NCI-H1694 treated with DMSO at 0.1 percent for 48 hours (cell line): Measurements from ENCODE around the gene TMEM86B.
A peak's percentile ranks its signal among the peaks of the same experiment; 100 is the strongest.

Source experiments
- DNase-seq: peaks from one replicate; lab custom pipeline; 2025; lab: John Stamatoyannopoulos, UW

TMEM86B gene

GRCh38 chr19:55257461-55258420, 29.2 kb upstream of the TMEM86B start:
- DNase-seq, result no peak

- no peak for DNase-seq
Observed at GRCh38 chr19:55256562-55257460, 28.2 kb upstream of the TMEM86B start.

GRCh38 chr19:55255618-55256423, 27.3 kb upstream of the TMEM86B start:
- DNase-seq, result no peak

- DNase-seq, result no peak
Observed at GRCh38 chr19:55254625-55254977, 26.0 kb upstream of the TMEM86B start.

GRCh38 chr19:55253842-55254624, 25.5 kb upstream of the TMEM86B start:
- peak; percentile 2 for DNase-seq

- no peak for DNase-seq
Observed at GRCh38 chr19:55252760-55253663, 24.4 kb upstream of the TMEM86B start.

- no peak for DNase-seq
Observed at GRCh38 chr19:55251341-55252081, 22.9 kb upstream of the TMEM86B start.

GRCh38 chr19:55250262-55251036, 21.9 kb upstream of the TMEM86B start:
- no peak for DNase-seq

GRCh38 chr19:55249841-55250240, 21.3 kb upstream of the TMEM86B start:
- DNase-seq, result no peak

- no peak for DNase-seq
Observed at GRCh38 chr19:55248704-55249103, 20.1 kb upstream of the TMEM86B start.

- no peak for DNase-seq
Observed at GRCh38 chr19:55248166-55248675, 19.7 kb upstream of the TMEM86B start.

- DNase-seq, result peak; percentile 64
Observed at GRCh38 chr19:55247621-55248099, 19.1 kb upstream of the TMEM86B start.

GRCh38 chr19:55246462-55247451, 18.2 kb upstream of the TMEM86B start:
- no peak for DNase-seq

- DNase-seq, result no peak
Observed at GRCh38 chr19:55245236-55245904, 16.8 kb upstream of the TMEM86B start.

GRCh38 chr19:55244004-55244680, 15.6 kb upstream of the TMEM86B start:
- no peak for DNase-seq

- no peak for DNase-seq
Observed at GRCh38 chr19:55242517-55242916, 14.0 kb upstream of the TMEM86B start.
